ENCODE data around the gene KAT8.
"Not testable (repeated sequence)": the region's sequence is repeated elsewhere in the genome, so short reads cannot be mapped to it uniquely, and the experiment has no call there.

The KAT8 gene

GRCh38 chr16:31083981-31084380 is 33.5 kb upstream of the KAT8 start:
- no peak for DNase-seq (ENCODE audit: low read depth, low spot score)

DNA sequence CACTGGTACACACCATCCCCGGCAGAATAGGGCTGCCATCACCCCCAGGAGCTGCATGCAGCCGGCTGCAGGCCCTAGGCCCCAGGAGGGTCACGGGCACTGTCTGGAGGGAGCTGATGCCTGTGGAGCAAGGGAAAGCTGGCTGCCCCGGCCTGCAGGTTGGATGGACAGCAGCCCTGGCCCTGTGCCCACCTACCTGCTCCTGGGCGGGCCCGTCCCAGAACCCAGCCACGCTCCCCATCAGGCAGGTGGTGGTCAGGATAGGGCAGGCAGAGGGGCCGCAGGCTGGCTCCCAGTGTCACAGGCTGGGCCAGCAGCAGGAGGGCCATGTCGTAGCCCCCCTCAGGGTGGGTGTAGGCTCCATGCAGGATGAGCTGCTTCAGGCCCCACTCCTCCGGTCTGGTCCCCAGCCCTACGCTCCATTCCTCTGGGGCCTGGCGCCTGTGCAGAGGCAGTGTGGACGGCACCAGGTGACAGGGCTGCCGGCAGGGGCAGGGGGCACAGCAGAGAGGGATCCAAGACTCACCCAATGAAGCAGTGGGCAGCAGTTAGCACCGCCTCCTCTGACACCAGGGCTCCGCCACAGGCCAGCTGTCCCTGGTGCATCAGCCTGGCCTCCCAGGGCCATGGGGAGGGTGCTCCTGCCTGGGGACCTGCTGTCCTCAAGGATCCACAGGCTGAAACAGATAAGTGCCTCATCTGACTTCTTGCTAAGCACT is 32.7 kb upstream of the KAT8 start:
- no peak for DNase-seq (ENCODE audit: low read depth, low spot score)

- DNase-seq (ENCODE audit: low read depth, low spot score), result no peak
Observed at GRCh38 chr16:31085411-31085810, 32.1 kb upstream of the KAT8 start.

DNA sequence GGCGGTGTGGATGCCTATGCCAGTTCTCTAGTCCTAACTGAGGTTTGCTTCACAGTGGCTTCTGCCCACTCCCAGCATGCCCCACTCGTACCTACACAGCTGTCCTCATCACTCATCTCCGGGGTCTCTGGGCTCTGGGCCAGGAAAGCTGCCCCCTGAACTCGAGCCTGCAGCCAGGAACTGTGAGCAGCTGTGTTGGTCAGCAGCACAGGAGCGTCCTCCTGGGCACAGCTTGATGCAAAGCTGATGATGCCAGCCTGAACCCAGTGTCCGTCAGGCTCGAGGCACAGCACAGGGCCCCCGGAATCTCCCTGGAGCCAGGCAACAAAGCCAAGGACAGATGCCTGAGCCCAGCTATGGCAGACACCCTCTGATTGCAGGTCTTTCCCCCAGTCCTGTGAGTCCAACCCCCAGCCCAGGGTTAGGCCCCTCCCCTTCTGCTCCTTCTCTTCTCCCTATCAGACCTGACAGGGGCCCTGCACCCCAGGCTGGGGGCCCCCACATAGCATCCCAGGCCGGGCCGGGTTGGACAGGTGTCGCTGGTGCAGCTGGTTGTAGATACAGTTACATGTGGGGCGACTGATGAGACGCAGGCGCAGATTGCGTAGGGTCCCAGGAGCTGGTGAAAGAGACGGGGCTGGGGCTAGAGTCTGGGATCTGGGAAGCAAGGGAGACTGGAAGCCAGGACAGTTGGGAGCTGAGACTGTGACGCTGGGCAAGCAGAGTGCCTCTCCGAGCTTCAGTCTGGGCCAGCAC is 31.4 kb upstream of the KAT8 start:
- no peak for DNase-seq (ENCODE audit: low read depth, low spot score)

DNA sequence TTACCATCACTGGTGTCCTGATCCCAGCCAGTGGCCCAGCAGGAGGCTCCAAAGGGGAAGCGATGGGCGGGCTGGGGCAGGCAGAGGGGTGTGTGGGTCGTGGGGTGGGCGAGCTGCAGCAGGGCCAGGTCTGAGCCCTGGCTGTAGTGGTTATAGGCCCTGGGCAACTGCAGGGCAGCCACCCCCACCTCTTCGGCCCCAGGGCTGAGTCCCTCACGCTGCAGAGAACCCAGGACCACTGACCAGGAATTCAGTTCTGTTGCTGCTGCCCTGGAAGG is 30.9 kb upstream of the KAT8 start:
- DNase-seq (ENCODE audit: low read depth, low spot score), result no peak

DNA sequence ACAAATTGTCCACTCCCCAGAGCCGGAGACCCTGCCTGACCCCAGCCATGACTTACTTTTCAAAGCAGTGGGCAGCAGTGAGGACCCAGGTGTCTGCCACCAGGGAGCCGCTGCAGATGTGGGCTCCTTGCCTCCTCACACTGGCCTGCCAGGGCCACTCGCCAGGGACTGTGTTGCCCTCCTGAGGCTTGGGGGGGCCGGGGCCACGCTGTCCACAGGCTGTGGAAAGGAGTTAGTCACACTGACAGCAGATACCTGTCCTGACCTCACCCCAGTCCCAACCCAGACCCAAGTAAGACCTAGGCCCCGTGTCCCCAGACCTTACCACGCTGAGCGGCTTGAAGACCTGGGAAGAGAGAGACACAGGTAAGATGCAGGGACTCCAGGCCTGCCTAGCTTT is 30.0 kb upstream of the KAT8 start:
- no peak for DNase-seq (ENCODE audit: low read depth, low spot score)

GRCh38 chr16:31087971-31088370 is 29.5 kb upstream of the KAT8 start:
- DNase-seq (ENCODE audit: low read depth, low spot score), result no peak

GRCh38 chr16:31088459-31089183 is 28.8 kb upstream of the KAT8 start, which contains the start of gene PRSS53:
PRSS53 (minus strand) TSS chr16:31088943; CDS start chr16:31088809, 134 bp downstream.
- no peak for DNase-seq (ENCODE audit: low read depth, low spot score)

GRCh38 chr16:31089199-31089598 is 28.3 kb upstream of the KAT8 start:
- DNase-seq (ENCODE audit: low read depth, low spot score), result no peak

GRCh38 chr16:31090540-31090939 is 26.9 kb upstream of the KAT8 start:
- DNase-seq (ENCODE audit: low read depth, low spot score), result no peak

- no peak for DNase-seq (ENCODE audit: low read depth, low spot score)
Observed at GRCh38 chr16:31092330-31092729, 25.1 kb upstream of the KAT8 start.

DNA sequence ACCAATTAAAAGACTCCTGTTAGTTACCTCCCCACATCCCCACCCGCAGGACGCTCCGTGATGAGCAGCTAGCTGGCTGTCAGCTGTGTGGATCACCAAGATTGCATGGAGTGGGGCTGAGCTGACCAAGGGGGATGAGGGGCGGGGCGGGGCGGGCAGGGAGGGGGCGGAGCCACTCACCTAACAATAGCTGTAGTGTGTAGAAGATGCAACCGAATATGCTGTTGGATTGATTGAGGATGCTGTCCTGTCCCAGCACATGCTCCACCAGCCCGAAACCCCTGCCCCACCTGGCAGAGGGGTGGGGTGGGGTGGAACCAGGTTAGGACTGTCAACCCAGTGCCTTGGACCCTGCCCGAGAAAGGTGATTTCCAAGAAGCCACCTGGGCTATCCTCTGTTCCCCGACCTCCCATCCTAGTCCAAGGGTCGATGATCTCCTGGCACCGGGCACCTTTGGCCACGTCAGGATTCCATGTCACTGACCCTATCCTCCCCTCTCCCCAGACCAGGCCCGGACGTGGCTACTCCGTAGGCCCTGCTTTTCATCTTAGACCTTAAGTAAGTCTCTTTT is 24.2 kb upstream of the KAT8 start:
- peak; percentile 45 for DNase-seq (ENCODE audit: low read depth, low spot score)

GRCh38 chr16:31094088-31094423 is 23.4 kb upstream of the KAT8 start:
- peak; percentile 49 for DNase-seq (ENCODE audit: low read depth, low spot score)

GRCh38 chr16:31094424-31095120 is 22.9 kb upstream of the KAT8 start, which contains the start of gene VKORC1:
VKORC1 (minus strand) TSS chr16:31094797; CDS start chr16:31094729, 68 bp downstream.
- DNase-seq (ENCODE audit: low read depth, low spot score), result peak; percentile 99

DNA sequence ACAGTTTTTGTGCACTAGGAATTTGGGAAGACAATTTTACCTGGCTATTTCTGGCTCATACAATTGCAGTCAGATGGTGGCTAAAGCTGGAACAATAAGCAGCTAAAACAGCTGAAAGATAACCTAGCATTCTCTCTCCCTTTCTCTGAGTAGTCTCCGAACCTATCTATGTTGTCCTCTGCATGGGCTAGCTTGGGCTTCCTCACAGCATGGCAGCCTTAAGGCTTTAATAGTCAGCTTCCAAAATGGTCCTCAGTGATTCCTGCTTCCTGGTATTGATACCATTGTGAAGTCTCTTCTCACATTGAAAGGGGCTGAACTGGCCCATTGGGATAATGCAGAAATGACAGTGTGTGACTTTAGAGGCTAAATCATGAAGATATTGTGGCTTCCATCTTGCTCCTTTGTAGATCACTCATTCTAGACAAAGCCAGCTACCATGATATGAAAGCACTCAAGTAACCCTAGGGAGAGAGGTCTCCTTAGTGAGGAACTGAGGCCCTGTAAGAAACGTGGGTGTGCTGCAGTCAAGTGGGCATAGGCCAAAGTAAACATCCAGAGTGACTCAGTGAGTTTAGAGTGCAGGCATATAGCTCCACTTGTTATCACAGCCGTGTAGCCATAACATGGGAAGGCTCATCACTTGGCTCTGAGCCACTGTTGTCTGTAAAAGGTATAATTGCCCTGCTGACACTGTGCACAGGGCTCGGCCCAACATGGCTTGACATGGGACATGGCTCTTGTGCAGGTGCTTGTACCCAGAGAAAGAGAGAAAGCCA is 17.4 kb upstream of the KAT8 start:
- no peak for DNase-seq (ENCODE audit: low read depth, low spot score)

GRCh38 chr16:31100876-31101641 is 16.4 kb upstream of the KAT8 start:
- DNase-seq (ENCODE audit: low read depth, low spot score), result not testable (repeated sequence)

GRCh38 chr16:31105677-31106213 is 11.7 kb upstream of the KAT8 start:
- peak; percentile 92 for DNase-seq (ENCODE audit: low read depth, low spot score)

DNA sequence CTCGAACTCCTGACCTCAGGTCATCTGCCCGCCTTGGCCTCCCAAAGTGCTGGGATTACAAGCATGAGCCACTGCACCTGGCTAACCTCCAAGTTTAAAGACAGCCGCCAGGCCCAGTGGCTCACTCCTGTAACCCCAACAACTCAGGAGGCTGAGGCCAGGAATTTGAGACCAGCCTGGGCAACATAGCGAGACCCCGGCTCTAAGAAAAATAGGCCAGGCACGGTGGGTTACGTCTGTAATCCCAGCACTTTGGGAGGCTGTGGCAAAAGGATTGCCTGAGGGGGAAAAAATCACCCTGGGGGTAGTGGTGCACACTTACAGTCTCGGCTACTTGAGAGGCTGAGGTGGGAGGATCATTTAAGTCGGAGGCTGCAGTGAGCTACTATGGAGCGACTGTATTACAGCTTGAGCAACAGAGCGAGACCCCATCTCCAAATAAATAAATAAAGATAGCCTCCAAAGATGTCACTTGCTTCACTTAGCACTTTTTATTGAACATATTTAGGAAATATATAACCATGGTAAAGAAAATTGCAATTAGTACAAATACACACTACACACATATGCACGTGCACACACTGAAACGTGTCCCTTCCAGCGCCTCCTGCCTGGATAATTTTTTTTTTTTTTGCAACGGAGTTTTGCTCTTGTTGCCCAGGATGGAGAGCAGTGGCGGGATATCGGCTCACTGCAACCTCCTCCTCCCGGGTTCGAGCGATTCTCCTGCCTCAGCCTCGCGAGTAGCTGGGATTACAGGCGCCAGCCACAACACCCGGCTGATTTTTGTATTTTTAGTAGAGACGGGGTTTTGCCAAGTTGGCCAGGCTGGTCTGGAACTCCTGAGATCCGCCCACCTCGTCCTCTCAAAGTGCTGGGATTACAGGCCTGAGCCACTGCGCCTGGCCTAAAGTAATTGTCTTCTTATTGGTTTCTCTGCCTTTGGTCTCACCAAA is 10.7 kb upstream of the KAT8 start:
- DNase-seq (ENCODE audit: low read depth, low spot score), result no peak

- DNase-seq (ENCODE audit: low read depth, low spot score), result no peak
Observed at GRCh38 chr16:31107465-31107867, 10.0 kb upstream of the KAT8 start.
